HG02870 (cell line): ENCODE results near the gene MMP14.
"Not testable (repeated sequence)": the region's sequence is repeated elsewhere in the genome, so short reads cannot be mapped to it uniquely, and the experiment has no call there.

Experiments used
- ATAC-seq: cut with Tn5 transposase; IDR thresholded peaks from one replicate; pipeline ENCODE4 v1.9.1; 2021; ENCODE audit warnings: mild to moderate bottlenecking, moderate library complexity; ENCODE audit not compliant: unreplicated experiment

Gene MMP14

DNA sequence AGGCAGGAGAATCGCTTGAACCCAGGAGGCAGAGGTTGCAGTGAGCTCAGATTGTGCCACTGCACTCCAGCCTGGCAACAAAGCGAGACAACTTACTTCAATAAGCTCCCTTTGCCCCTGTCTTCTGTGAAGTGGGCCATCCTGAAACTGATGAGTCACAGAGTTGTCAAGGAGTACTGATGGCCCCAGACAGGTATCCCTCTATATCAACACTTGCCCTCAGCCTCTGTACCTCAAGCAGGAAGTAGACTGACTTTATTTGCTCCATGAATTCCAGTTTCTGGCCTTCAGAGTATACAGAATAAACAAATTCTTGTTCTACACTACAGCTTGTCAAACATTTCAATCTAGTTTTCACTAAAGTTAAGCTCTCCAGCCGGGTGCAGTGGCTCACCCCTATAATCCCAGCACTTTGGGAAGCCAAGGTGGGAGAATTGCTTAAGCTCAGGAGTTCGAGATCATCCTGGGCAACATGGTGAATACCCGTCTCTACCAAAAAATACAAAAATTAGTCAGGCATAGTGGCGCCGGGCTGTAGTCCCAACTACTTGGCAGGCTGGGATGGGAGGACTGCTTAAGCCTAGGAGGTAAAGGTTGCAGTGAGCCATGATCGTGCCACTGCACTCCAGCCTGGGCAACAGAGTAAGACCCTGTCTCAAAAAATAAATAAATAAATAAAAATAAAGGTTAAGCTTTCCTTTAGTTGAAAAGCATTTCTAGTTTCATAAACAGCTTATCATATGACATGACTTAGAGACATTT is 18.8 kb downstream of the MMP14 start:
- ATAC-seq, result no peak

DNA sequence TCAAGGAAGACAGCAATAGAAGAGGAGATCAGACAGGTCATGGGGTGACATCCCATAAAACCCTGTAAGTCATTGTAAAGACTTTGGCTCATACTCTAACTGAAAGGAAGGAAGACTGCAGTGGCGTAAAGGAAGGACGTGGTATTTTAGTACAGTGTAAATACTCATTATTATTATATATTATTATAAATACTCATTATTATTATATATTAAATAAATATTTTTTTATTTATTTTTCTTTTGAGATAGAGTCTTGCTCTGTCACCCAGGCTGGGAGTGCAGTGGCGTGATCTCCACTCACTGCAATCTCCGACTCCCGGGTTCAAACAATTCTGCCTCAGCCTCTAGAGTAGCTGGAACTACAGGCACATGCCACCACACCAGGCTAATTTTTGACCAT is 20.0 kb downstream of the MMP14 start:
- ATAC-seq, result no peak

DNA sequence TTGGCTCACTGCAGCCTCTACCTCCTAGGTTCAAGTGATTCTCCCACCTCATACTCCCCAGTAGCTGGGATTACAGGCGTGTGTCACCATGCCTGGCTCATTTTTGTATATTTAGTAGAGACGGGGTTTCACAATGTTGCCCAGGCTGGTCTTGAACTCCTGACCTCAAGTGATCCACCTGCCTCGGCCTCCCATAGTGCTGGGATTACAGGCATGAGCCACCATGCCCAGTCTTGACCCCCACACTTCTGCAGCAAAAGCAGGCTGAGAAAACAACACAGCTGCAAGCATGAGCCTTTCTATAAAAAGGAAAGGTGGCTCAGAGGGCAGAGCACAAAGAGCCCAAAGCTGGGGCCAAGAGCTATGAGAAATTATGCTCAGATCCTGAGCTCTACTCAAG is 24.0 kb downstream of the MMP14 start:
- ATAC-seq, result not testable (repeated sequence)

DNA sequence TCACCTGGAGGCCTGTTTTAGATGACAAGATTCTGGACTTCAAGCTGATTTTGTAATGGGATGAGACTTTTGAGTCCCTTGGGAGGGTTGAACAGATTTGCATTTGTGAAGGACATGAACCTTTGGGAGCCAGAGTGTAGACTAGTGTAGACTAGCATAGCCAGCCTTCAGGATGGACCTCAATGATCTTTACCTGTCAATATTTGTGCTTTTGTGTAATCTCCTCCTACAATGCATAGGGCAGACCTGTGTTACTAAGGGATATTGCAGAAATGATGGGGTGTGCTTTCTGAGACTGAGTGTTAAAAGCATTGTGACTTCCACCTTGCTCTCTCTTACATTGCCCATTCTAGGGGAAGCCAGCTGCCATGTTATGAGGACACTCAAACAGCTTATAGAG is 25.3 kb downstream of the MMP14 start:
- no peak for ATAC-seq

DNA sequence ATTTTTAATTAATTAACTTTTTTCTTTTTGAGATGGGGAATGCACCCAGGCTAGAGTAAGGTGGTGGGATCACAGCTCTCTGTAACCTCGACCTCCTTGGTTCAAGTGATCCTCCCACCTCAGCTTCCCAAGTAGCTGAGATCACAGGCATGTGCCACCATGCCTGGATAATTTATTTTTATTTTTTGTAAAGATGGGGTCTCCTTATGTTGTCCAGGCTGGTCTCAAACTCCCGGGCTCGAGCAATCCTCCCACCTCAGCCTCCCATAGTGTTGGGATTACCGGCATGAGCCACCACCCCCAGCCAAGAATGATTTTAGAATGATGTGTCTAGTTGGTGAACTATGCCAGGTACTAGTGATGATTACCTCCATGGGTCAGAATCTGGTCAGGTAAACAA is 28.6 kb downstream of the MMP14 start:
- no peak for ATAC-seq

DNA sequence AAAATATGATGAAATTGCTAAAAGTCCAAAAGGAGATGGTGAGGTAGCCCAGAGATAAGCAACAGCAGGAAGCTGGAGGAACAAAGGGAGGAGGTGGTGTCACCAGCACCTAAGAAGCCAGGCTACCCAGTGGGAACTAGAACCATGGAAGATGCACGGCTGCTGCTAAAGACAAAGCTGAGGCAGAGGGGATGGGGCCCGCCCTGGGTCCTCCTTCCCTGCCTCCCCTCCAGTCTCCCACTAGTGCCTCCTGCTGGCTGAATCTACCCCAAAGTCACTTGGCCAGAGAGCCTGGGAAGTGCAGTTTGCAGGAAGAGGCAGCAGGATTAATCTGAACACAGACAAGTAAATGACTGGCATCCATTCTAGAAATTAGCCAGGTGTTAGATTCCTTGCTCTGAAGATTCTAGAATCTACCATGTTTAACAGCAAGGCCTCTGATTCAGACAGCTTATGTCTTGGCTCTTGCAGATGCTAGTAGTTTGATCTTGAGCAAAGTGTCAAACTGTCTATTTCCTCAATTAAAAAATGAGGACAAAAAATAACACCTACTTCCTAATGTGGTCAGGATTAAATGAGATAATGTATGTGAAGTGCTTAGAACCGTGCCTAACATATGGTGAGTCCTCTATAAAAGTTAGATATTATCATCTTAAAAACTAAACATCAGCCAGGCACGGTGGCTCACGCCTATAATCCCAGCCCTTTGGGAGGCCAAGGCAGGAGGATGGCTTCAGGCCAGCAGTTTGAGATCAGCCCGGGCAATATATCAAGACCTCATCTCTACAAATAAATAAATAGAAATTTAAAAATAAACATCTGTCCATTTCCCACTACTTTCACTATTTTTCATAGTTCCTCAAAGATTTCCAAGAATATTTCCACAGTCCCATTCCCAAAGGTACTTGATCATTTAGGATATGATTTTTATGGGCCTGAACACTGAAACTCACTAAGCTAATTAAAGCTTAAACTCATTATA is 29.3 kb downstream of the MMP14 start:
- no peak for ATAC-seq

DNA sequence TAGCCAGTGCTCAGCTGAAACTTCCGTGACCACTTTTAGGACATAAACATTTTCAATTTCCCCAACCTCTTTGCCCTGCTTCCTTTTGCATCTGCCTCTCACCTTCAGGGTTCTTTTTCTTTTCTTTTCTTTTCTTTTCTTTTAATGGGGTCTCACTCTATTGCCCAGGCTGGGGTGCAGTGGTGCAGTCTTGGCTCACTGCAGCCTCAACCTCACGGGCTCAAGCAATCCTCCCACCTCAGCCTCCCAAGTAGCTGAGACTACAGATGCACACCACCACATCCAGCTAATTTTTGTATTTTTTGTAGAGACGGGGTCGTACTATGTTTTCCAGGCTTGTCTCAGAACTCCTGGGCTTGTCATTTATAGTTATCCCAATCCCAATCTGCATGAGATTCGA is 30.5 kb downstream of the MMP14 start:
- ATAC-seq, result no peak

DNA sequence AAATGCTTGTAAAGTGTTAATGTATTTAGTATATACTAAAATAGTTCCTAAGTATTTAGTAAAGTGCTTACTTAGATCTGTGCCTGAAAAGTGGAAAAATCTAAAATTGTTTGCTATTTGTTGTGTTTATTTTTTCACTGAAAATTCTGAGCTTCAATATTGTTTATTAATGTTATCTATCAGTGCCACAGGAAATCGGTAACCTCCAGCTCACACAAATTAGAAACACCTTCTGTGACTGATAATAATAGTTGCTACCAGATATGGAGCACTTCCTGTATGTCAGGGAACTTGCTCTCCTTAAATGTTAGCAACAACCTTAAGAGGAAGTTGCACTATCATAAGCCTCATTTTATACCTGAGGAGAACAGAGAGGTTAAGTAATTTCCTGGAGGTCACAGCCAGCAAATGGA is 34.4 kb downstream of the MMP14 start:
- ATAC-seq, result peak; percentile 44

DNA sequence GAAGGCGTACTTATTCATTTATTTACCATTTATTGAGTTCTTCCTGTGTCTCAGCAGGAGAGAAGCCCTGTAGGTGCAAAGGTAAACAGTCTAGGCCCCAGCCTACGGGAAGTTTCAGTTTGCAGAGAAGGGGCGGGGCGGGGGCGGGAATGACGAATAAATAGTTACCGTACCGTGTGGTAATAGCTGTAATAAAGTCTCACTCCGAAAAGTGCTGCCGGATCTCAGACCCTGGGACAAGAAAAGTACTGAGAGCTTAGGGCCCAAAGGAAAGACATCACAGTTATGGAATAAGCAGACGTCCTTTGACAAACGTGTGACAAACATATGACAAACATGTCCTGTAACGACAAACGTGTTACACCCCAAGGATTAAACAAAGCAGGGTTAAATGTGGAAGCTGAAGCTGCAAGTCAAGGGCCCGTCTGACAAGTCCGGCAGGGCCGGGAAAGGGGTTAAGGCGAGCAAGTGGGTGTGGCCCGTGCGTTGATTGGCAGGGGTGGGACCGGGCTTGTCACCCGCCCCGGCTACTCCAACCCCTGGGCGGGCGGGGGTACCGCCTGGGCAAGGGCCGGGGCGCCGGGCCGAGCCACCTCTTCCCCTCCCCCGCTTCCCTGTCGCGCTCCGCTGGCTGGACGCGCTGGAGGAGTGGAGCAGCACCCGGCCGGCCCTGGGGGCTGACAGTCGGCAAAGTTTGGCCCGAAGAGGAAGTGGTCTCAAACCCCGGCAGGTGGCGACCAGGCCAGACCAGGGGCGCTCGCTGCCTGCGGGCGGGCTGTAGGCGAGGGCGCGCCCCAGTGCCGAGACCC is 35.0 kb downstream of the MMP14 start, which contains the start of gene LRP10:
Gene LRP10 (plus strand): TSS at position 517 of the 809 bp plus-strand sequence. CDS start 564 bp downstream, outside the sequence.
- peak; percentile 65 for ATAC-seq

DNA sequence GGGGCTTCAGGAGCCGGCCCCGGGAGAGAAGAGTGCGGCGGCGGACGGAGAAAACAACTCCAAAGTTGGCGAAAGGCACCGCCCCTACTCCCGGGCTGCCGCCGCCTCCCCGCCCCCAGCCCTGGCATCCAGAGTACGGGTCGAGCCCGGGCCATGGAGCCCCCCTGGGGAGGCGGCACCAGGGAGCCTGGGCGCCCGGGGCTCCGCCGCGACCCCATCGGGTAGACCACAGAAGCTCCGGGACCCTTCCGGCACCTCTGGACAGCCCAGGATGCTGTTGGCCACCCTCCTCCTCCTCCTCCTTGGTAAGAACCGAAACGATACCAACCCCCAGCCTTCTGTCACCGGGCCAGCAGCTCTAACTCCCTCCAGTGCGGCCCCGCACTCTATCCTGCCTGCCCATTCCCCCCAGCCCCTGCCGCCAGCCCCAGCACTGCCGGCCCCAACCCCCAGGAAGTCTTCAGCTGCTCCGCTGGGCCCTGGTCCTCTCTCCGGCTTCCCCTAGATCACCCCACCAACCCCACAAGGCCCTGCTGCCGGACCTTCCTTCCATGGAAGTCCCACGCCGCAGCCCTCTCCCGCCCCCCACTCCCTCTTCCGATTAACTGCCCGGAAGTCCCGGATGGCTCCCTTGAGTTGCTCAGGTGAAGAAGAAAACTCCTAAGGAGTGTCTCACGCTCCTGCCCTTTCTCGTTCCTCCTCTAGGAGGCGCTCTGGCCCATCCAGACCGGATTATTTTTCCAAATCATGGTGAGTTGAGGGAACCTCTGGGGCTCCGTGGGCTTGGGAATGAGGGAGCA is 35.8 kb downstream of the MMP14 start:
- ATAC-seq, result peak; percentile 31

DNA sequence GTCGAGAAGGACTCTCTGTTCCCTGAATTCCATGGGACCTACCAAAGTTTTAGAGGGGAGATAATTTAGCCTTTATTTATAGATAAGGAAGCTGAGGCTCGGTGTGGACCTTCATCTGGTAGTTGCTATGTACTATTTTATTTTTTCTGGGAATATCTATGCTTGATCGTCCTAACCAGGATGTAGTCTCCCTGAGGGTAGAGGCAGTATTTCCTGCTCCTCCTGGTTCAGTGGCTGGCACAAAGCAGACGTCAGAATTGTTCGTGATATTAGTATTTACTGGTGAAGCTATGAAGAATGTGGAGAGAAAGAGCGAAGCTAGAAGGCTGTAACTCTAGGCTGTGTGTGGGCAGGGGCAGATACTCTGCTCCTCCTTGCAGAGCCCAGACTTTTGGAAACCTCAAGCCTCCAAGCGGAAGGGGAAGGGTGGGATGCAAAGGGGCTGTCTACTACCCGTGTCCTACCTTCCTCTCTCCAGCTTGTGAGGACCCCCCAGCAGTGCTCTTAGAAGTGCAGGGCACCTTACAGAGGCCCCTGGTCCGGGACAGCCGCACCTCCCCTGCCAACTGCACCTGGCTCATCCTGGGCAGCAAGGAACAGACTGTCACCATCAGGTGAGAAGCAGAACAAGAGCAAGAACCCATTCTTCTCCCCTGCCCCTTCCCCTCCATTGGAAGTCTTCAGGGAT is 36.6 kb downstream of the MMP14 start:
- ATAC-seq, result no peak

DNA sequence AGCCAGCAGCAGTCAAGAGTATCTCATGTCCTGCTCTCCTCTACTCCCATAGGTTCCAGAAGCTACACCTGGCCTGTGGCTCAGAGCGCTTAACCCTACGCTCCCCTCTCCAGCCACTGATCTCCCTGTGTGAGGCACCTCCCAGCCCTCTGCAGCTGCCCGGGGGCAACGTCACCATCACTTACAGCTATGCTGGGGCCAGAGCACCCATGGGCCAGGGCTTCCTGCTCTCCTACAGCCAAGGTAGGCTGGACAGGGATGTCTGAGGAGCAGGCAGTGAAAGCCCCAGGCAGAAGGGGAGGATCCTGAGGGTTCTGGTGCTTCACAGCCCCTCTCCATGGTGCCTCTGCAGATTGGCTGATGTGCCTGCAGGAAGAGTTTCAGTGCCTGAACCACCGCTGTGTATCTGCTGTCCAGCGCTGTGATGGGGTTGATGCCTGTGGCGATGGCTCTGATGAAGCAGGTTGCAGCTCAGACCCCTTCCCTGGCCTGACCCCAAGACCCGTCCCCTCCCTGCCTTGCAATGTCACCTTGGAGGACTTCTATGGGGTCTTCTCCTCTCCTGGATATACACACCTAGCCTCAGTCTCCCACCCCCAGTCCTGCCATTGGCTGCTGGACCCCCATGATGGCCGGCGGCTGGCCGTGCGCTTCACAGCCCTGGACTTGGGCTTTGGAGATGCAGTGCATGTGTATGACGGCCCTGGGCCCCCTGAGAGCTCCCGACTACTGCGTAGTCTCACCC is 38.8 kb downstream of the MMP14 start:
- no peak for ATAC-seq

DNA sequence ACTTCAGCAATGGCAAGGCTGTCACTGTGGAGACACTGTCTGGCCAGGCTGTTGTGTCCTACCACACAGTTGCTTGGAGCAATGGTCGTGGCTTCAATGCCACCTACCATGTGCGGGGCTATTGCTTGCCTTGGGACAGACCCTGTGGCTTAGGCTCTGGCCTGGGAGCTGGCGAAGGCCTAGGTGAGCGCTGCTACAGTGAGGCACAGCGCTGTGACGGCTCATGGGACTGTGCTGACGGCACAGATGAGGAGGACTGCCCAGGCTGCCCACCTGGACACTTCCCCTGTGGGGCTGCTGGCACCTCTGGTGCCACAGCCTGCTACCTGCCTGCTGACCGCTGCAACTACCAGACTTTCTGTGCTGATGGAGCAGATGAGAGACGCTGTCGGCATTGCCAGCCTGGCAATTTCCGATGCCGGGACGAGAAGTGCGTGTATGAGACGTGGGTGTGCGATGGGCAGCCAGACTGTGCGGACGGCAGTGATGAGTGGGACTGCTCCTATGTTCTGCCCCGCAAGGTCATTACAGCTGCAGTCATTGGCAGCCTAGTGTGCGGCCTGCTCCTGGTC is 39.4 kb downstream of the MMP14 start:
- ATAC-seq, result no peak

DNA sequence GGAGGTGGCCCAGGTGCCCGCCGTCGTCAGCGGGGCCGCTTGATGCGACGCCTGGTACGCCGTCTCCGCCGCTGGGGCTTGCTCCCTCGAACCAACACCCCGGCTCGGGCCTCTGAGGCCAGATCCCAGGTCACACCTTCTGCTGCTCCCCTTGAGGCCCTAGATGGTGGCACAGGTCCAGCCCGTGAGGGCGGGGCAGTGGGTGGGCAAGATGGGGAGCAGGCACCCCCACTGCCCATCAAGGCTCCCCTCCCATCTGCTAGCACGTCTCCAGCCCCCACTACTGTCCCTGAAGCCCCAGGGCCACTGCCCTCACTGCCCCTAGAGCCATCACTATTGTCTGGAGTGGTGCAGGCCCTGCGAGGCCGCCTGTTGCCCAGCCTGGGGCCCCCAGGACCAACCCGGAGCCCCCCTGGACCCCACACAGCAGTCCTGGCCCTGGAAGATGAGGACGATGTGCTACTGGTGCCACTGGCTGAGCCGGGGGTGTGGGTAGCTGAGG is 40.7 kb downstream of the MMP14 start:
- no peak for ATAC-seq

DNA sequence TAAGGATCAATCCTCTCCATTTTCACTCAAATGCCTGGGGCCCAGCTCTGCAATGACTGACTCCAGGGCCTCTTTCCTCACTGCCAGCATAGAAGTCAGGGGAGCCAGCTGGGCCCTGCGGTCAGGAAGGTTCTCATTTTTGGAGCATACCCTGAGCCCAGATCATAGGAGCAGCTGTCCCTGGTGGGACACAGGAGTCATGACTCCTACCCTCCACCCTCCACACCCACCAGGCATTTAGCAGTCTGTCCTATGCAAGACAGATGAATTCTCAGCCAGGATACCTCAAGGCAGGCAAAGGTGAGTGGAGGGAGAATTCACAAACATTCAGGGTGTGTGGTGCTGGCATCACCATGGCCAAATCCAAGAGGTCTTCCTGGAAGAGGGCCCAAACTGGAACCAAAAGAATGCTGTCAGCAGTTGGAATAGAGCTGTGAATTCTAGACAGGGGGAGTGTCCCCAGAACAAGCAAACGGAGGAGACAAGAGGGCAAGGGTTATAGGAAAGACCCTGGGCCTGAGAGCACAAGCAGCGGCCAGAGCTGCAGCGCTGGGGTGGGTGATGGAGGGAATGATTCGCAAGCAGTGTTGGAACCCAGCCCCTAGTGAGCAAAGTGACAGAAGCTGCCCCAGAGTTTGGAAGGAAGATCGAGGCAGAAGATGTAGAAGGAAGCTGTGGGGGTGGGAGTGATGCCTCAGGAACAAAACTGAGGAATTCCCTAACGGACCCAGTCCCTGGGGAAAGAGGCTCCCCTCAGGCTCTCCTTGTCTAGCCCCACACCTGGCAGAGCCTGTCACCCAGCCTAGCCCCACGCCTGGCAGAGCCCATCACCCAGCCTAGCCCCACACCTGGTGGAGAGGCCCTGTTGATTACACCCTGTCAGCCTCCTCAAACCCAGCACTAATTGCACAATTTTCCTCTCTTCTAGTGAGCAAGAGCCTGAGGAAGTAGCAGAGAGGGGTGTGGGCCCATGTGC is 42.2 kb downstream of the MMP14 start:
- ATAC-seq, result no peak

DNA sequence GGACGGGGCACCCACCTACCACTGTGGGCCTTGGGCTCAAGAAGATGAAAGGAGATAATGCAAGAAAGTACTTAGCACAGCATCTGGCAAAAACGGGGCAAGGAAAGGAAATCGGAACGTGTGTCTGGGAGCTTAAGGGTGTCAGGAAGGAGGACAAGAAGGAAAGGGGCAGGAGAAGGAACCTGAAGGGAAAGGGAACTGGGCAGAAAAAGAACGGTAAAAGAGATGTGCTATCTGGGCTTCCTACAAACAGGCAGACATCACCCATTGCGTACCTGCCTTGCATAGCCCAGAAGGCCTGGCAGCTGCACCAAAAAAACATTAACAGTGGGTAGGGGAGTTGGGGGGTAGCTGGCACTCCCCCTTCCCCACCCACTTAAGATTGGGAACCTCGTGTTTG is 45.7 kb downstream of the MMP14 start:
- ATAC-seq, result no peak

DNA sequence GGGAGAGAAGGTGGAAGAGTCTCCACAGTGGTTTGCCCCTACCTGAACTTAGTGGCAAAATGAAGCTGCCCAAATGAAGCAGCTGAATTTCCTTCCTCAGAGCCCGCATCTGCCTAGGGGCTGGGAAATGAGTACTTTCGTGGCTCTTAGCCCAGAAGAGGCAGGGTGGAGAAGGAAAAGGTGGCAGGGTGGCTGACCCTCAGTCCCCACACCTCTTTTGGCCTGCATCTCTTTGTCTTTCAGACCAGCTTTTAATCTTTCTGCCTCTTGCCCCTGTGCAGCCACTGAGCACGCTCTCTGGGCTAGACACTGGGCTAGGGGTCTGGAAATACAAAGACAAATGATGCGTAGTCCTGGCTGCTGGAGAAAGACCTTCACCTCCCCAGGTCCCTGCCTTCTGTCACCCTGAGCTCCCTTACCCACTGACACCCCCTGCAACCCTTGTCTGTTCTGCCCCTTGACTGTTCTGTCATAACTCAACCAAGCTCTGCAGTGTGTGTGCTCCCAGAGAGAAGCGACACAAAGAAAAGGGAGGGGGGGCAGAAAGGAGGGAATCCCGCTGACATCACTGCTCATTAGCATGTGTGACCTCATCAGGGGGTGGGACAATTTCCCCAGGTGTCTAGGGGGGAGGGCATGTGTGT is 46.3 kb downstream of the MMP14 start:
- ATAC-seq, result no peak
